HG02759 (cell line): ENCODE data around the gene KRT222.

Experiments
- ATAC-seq: cut with Tn5 transposase; IDR thresholded peaks from one replicate; pipeline ENCODE4 v1.9.1; 2021; ENCODE audit warnings: mild to moderate bottlenecking, moderate library complexity; ENCODE audit not compliant: unreplicated experiment

KRT222 gene

DNA sequence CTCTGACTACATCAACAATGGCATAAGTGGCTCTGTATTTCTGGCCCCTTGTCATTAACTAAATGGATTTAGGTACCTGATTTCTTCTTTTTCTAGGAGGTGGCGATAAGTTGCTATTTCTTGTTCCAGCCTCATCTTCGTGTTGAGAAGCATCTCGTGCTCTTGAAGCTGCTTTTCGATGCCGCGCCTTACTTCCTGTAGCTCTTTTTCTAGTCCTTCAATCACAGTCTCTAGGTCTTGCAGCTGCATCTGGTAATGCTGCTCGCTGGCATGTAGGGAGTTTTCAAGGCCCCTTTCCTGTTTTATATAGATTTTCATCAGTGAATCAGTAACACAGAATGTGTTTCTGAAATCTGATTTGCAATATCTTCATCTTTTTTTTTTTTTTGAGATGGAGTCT is 5.1 kb downstream of the KRT222 start:
- ATAC-seq = no peak

DNA sequence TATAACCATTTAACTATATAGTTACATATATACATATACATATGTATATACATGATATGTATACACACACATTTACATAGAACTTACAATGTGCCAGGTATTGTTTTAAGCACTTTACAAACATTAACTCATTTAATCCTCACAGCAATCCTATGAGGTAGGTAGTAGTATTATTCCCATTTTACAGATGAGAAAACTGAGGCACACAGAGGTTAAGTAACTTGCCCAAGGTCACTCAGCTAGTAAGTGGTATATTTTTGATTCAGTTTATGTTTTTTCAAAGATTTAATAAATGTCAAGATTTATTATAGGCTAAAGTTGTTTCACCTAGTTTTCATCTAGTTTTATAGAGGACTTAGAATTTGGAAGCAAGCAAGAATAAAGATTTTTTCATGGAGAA is 6.6 kb downstream of the KRT222 start:
- no peak for ATAC-seq

DNA sequence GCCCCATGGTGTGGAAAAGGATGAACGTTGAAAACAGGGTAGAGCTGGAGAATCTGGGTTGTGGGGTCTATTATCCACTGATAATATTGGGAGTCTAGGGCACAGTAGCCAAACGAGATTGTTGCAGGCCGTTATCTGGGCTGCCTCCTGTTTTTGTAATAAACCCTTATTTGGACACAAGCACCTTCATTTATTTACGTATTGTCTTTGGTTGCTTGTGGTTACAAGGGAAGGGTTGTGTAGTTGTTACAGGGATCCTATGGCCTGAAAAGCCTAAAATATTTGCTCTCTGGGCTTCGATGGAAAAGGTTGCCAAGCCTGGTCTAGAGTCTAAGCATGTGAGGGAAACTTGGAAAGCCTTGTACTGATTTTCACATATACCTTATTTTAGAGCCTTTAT is 13.0 kb downstream of the KRT222 start:
- no peak for ATAC-seq

DNA sequence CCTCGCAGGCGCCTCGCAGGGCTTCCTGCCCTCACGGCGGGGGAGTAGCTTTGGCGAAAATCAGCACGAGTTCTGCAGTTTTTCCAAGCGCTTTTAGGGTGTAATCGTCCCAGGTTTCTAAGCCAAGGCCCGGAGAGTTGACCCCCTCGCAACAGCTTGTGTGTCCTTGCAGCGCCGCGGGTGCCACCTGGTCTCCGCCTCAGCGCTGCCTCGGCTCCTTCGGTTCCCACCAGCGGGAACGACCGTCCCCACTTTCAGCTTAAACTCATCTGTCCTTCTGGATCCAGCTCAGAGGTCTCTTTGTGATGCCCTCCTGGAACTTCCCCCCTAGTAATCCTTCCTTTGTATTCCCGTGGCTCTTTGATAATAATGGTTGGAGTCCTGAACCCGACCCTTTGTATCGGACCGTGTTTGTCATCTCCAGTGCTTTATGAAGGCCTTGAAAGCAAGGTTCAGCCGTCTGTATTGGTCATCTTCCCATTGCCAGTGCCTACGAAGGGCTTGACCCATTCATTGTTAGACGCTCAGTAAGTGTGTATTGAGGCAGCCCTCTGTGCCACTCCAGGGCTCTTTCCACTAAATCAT is 16.5 kb downstream of the KRT222 start:
- ATAC-seq = peak; percentile 25

GRCh38 chr17:40647624-40648383 is 17.2 kb downstream of the KRT222 start, which contains the start of gene SMARCE1:
Gene SMARCE1, minus strand, starts transcription at chr17:40647818. Its CDS starts 2,016 bp downstream, at chr17:40645802.
- ATAC-seq = peak; percentile 74

- ATAC-seq = peak; percentile 50
Observed at GRCh38 chr17:40646791-40647623, 18.0 kb downstream of the KRT222 start.

- no peak for ATAC-seq
Observed at GRCh38 chr17:40645943-40646342, 19.0 kb downstream of the KRT222 start.

DNA sequence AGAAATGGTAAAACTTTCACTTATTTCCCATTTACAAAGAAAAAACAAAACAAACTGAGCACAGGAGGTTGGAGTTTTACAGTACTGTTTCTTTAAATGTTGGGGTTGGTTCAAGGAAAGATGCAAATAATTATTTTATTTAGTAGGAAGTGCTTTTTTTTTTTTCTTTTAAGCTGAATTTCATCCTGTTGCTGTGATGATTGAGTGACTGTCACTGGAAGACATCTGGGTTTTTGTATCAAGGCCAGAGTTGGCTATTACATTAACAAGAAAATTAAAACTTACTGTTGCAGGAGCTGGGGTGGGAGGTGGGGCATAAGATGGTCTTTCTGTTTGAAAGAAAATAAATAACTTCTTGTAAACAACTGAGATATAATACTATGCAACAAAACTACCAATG is 19.7 kb downstream of the KRT222 start:
- ATAC-seq = no peak

DNA sequence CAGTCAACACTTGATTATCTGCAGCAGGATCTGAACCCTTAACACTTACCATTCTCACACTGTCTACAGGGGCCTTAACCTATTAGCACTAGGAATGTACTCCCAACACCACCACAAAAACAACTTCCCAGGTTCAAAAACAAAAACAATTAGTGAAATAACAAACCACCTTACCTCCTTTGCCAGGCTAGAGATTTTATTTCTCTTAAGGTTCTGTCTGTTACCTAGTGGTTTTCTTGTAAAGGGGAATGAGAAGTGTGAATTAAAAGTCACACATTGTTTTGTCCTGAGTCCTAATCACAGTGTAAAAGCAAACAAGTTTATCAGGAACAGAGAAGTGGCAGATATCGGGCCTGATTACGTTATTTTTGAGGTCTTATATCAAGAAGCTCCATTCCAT is 27.0 kb downstream of the KRT222 start:
- no peak for ATAC-seq

GRCh38 chr17:40633871-40634270 is 31.1 kb downstream of the KRT222 start:
- ATAC-seq = no peak

DNA sequence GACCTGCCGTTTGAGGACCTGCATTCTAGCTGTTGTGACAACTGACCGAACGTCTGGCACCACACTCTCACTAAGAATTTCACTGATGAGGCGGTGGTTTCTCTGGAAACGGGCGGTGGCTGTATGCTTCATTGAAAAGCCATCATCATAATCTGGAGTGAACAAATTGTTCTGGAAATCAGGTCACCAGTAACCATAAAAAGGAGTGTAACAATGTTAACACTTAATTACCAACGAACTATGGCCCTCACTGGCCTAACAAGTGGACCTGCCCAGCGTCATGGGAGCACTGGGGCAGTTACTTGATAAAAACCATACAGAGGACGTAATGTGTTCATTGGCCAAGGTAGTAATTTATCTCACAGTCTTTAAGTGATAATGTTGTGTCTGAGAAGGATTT is 32.8 kb downstream of the KRT222 start:
- no peak for ATAC-seq

DNA sequence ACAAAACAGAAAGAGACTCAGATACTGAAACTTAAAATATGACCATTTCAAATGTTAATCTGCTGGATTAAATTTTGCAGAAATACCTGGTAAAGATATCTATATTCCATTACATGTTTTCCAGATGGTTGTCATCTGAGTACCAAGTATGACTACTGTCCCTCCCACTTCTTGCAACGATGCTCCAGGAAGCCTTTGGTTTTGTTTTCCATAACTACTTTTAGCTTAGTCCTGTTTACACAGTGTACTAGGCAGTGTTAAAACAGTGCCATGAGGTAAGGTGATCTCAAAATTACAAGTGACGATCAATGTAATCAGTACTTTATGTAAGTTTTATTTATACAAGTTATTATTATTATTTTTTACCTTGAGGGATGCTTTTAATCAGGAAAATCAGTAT is 35.1 kb downstream of the KRT222 start:
- ATAC-seq = no peak

DNA sequence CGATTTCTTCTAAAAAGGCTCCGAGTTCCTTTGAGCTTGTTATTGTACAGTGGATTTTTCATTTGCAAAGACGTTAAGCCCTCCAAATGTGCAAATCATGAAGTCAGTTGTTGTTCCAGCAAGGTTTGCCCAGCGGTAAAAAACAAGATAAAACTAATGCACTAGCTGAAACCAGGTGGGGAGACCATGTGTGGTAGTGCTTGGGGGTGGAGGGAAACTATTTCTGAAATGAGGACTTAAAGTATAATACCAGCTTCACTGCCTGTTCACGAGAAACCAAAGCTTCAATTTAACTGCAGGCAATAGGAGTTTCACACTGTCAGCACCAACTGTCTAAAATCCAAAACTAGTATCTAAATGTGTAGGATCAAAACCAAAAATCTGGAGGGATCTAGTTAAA is 39.7 kb downstream of the KRT222 start:
- ATAC-seq = no peak

- ATAC-seq = no peak
Observed at GRCh38 chr17:40623419-40624210, 41.4 kb downstream of the KRT222 start.

- no peak for ATAC-seq
Observed at GRCh38 chr17:40622509-40622928, 42.5 kb downstream of the KRT222 start.

DNA sequence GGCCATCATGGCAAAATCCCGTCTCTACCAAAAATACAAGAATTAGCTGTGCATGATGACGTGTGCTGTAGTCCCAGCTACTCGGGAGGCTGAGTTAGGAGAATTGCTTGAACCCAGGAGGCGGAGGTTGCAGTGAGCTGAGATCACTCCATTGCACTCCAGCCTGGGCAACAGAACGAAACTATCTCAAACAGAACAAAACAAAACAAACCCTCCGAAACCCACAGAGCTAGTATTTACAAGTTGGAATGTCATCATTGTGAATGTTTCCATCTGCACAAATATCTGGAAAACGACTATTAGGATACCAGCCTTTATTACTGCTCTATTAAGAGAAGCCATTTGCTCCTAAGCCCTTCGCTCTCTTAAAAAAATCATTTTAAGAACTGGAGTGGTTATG is 43.4 kb downstream of the KRT222 start:
- ATAC-seq = no peak

DNA sequence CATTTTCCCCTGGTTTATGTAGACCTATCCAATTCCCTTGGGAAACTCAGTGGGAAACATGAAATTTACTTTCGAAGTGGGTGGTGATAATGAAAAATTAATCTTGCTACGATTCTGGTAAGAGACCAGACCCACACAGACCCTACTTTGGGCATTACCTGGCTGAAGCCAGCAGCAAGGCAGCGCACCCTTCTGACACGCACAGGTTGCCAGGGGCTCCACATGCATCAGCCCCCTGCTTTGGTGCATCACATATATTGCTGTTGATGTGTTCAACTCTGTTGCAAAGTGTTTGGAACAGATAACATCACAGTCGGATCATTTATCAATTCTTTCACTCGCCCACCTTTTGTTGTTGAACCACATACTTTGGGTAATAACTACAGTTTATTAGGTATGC is 44.0 kb downstream of the KRT222 start:
- ATAC-seq = no peak

DNA sequence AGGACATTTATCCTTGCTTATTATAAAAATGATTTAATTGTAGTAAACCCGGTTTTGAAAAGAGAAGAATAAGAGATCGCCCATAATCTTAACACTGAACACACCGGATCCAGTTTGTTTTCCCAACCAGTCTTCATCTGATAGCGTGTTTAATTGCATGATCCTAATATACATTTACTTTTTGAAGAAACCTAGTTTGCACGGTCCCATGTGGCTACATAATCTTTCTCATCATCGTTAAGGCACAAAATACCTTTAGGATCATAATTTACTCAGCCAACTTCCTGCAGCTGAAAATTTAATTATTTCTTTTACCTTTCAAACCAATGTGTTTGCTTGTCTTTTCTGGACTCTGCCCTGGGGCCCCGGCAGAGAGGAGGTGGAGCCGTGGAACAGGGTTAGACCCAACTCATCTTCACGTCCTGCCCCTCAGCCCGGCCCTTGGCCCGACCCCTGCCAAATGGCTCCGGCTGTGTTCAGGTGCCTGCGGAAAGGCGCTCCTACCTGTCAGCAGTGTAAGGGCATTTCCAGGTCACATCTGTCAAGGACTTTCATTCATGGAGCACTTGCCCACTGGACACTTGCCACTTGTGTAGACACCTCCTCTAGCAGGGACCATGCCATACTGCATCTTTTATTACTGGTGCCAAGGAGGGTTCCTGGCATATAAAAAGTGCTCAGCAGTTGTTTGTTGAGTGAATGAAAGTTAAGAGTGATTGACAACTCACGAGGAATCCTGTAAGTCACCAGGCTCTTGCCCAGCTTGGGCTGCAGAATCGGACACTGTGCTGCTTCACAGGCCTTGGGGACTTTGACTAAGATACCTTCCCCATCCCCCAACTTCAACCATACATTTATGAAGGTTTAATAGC is 46.0 kb downstream of the KRT222 start:
- no peak for ATAC-seq

- ATAC-seq = no peak
Observed at GRCh38 chr17:40617678-40618240, 47.2 kb downstream of the KRT222 start.

GRCh38 chr17:40616592-40616991 is 48.4 kb downstream of the KRT222 start:
- no peak for ATAC-seq
